CD4-positive, alpha-beta memory T cell (primary cell): ENCODE data around the gene MARCKS. TPM values are rescaled to one million over a fixed set of nuclear protein-coding genes. Genes with fewer than 3 reads are reported as not detected.

Experiments used
- CTCF ChIA-PET: fragments of 350-600 bp; sonication (Branson Sonifier 250); formaldehyde crosslinking; loops from one replicate; lab custom pipeline; 2021; ENCODE audit warnings: inconsistent platforms; ENCODE audit not compliant: partially characterized antibody; lab: Charles Lee
- POLR2A ChIA-PET: fragments of 350-600 bp; sonication (Branson Sonifier 250); formaldehyde crosslinking; loops from one replicate; lab custom pipeline; 2021; ENCODE audit not compliant: partially characterized antibody; lab: Charles Lee
- DNase-seq, 5 donors: peaks; one replicate each; pipeline versions ENCODE4 v3.0.0 to v3.0.0-alpha.2; 2020 to 2022; ENCODE audit warnings: mixed read lengths in 1 of 5
- H3K27ac ChIP-seq: one replicate; pipeline ENCODE4 v1.7.0; 2013; ENCODE audit warnings: low read depth, low read length
- H3K27me3 ChIP-seq: 2 replicates; pipeline ENCODE4 v1.7.0; 2013; ENCODE audit warnings: mild to moderate bottlenecking, low read length, moderate library complexity; ENCODE audit not compliant: insufficient read depth
- H3K36me3 ChIP-seq: 2 replicates; pipeline ENCODE4 v1.7.0; 2013; ENCODE audit warnings: mild to moderate bottlenecking, low read length, moderate library complexity; ENCODE audit not compliant: insufficient read depth
- H3K4me1 ChIP-seq: 2 replicates; pipeline ENCODE4 v1.7.0; 2013; ENCODE audit warnings: mild to moderate bottlenecking, low read length, moderate library complexity; ENCODE audit not compliant: insufficient read depth
- H3K4me3 ChIP-seq, 2 donors: one replicate each; pipeline ENCODE4 v1.7.0; 2013; ENCODE audit warnings: low read length in 2 of 2, mild to moderate bottlenecking in 1 of 2
- H3K9me3 ChIP-seq, 2 donors: one replicate each; pipeline ENCODE4 v1.7.0; 2013; ENCODE audit warnings: low read length in 2 of 2, control low read depth in 1 of 2; ENCODE audit not compliant: control insufficient read depth in 1 of 2
- H3K27ac Mint-ChIP-seq, 7 donors: one replicate each; pipeline ENCODE4 v1.8.0; 2020 to 2021; ENCODE audit warnings: mixed read lengths in 7 of 7, mild to moderate bottlenecking in 6 of 7, inconsistent platforms in 3 of 7, moderate library complexity in 3 of 7
- H3K27me3 Mint-ChIP-seq, 2 donors: one replicate each; pipeline ENCODE4 v1.8.0; 2020 to 2021; ENCODE audit warnings: mixed read lengths in 2 of 2
- H3K36me3 Mint-ChIP-seq, 2 donors: one replicate each; pipeline ENCODE4 v1.8.0; 2020 to 2021; ENCODE audit warnings: mixed read lengths in 2 of 2, inconsistent platforms in 1 of 2, mild to moderate bottlenecking in 1 of 2
- H3K4me1 Mint-ChIP-seq, 4 donors: one replicate each; pipeline ENCODE4 v1.8.0; 2020 to 2021; ENCODE audit warnings: mixed read lengths in 4 of 4, mild to moderate bottlenecking in 1 of 4
- H3K4me3 Mint-ChIP-seq, 8 donors: one replicate each; pipeline ENCODE4 v1.8.0; 2020 to 2021; ENCODE audit warnings: mixed read lengths in 8 of 8, mild to moderate bottlenecking in 7 of 8, moderate library complexity in 6 of 8, inconsistent platforms in 3 of 8
- H3K9me3 Mint-ChIP-seq, 8 donors: one replicate each; pipeline ENCODE4 v1.8.0; 2020 to 2021; ENCODE audit warnings: mixed read lengths in 8 of 8, mild to moderate bottlenecking in 5 of 8, inconsistent platforms in 3 of 8, moderate library complexity in 1 of 8
- intact Hi-C: fragments of 100-400 bp; cut with micrococcal nuclease; formaldehyde crosslinking; loops from one replicate; pipeline ENCODE4 v1.15.1; 2023
- polyA plus RNA-seq, 2 donors: library from polyadenylated mRNA; unstranded; fragments of 300-500 nt; fragmentation: Illumina TruSeq; gene quantifications; one replicate each; pipeline ENCODE4 v1.2.3, GENCODE V29; 2021
- total RNA-seq, 2 experiments: library from RNA; stranded (reverse); gene quantifications; one replicate each; pipeline ENCODE4 v1.2.3, GENCODE V29; 2021

MARCKS gene
- total and polyA plus RNA-seq, 4 experiments from 2014 or later = 0.18 to 2.7 (median 2.2) TPM; not detected in 1

- H3K4me1 Mint-ChIP-seq = no peaks in the 10 kb centered on the region
- no peaks in the 10 kb centered on the region for H3K9me3 Mint-ChIP-seq
- H3K4me3 Mint-ChIP-seq = no peak overlapping the region
- H3K27me3 Mint-ChIP-seq = peaks cover 2 to 12% of the 10 kb centered on the region in 2 donors
- H3K27ac Mint-ChIP-seq = no peak overlapping the region
- Histone ChIP-seq H3K9me3 (no peaks in the 10 kb centered on the region), H3K27ac (no peak overlapping the region), H3K27me3 (no peaks in the 10 kb centered on the region), H3K4me1 (no peaks in the 10 kb centered on the region), H3K36me3 (no peaks in the 10 kb centered on the region), H3K4me3 (no peak overlapping the region)
- POLR2A ChIA-PET = no interaction called here
- intact Hi-C loops = no loop called here
- CTCF ChIA-PET = no interaction called here
- no peaks in the 10 kb centered on the region for H3K36me3 Mint-ChIP-seq
- no peak for DNase-seq
Measured at GRCh38 chr6:113823916-113824315, 33.2 kb upstream of the MARCKS start.

GRCh38 chr6:113824411-113824810, 32.7 kb upstream of the MARCKS start:
- Histone ChIP-seq H3K36me3 (no peaks in the 10 kb centered on the region), H3K9me3 (no peaks in the 10 kb centered on the region), H3K27me3 (no peaks in the 10 kb centered on the region), H3K4me1 (no peaks in the 10 kb centered on the region), H3K27ac (no peak overlapping the region), H3K4me3 (no peak overlapping the region)
- Mint-ChIP-seq H3K27ac (no peak overlapping the region), H3K27me3 (peaks cover 2 to 12% of the 10 kb centered on the region in 2 donors), H3K4me3 (no peak overlapping the region), H3K9me3 (no peaks in the 10 kb centered on the region), H3K36me3 (no peaks in the 10 kb centered on the region), H3K4me1 (no peaks in the 10 kb centered on the region)
- DNase-seq = no peak
- intact Hi-C loops = no loop called here
- ChIA-PET POLR2A (no interaction called here), CTCF (no interaction called here)

- no peaks in the 10 kb centered on the region for H3K9me3 Mint-ChIP-seq
- H3K4me3 ChIP-seq = no peak overlapping the region
- no peaks in the 10 kb centered on the region for H3K27me3 ChIP-seq
- no peak overlapping the region for H3K27ac ChIP-seq
- H3K4me1 ChIP-seq = no peaks in the 10 kb centered on the region
- H3K4me1 Mint-ChIP-seq = no peaks in the 10 kb centered on the region
- H3K4me3 Mint-ChIP-seq = no peak overlapping the region
- ChIA-PET POLR2A (no interaction called here), CTCF (no interaction called here)
- H3K9me3 ChIP-seq = no peaks in the 10 kb centered on the region
- intact Hi-C loops = no loop called here
- H3K36me3 ChIP-seq = no peaks in the 10 kb centered on the region
- H3K36me3 Mint-ChIP-seq = no peaks in the 10 kb centered on the region
- peaks cover 2 to 12% of the 10 kb centered on the region in 2 donors for H3K27me3 Mint-ChIP-seq
- H3K27ac Mint-ChIP-seq = no peak overlapping the region
- DNase-seq = no peak
Measured at GRCh38 chr6:113824866-113825265, 32.3 kb upstream of the MARCKS start.

GRCh38 chr6:113825781-113826180, 31.4 kb upstream of the MARCKS start:
- intact Hi-C loops = no loop called here
- H3K9me3 Mint-ChIP-seq = no peaks in the 10 kb centered on the region
- H3K4me1 Mint-ChIP-seq = no peaks in the 10 kb centered on the region
- no peaks in the 10 kb centered on the region for H3K4me1 ChIP-seq
- H3K27ac Mint-ChIP-seq = no peak overlapping the region
- ChIA-PET CTCF (no interaction called here), POLR2A (no interaction called here)
- no peaks in the 10 kb centered on the region for H3K9me3 ChIP-seq
- no peaks in the 10 kb centered on the region for H3K36me3 Mint-ChIP-seq
- no peak overlapping the region for H3K4me3 ChIP-seq
- peaks cover 2 to 12% of the 10 kb centered on the region in 2 donors for H3K27me3 Mint-ChIP-seq
- no peak for DNase-seq
- no peak overlapping the region for H3K4me3 Mint-ChIP-seq
- no peaks in the 10 kb centered on the region for H3K27me3 ChIP-seq
- H3K27ac ChIP-seq = no peak overlapping the region
- no peaks in the 10 kb centered on the region for H3K36me3 ChIP-seq

GRCh38 chr6:113828984-113829695, 28.0 kb upstream of the MARCKS start:
- no peaks in the 10 kb centered on the region for H3K4me1 Mint-ChIP-seq
- no peaks in the 10 kb centered on the region for H3K36me3 Mint-ChIP-seq
- intact Hi-C loops = no loop called here
- no peak for DNase-seq
- ChIA-PET CTCF (no interaction called here), POLR2A (no interaction called here)
- H3K9me3 Mint-ChIP-seq = peaks cover 0 to 4% (median 0%) of the 10 kb centered on the region in 8 donors
- peaks cover 6 to 7% of the 10 kb centered on the region in 2 donors for H3K27me3 Mint-ChIP-seq
- H3K4me1 ChIP-seq = no peaks in the 10 kb centered on the region
- H3K4me3 Mint-ChIP-seq = no peak overlapping the region
- H3K4me3 ChIP-seq = no peak overlapping the region
- no peak overlapping the region for H3K27ac Mint-ChIP-seq
- no peaks in the 10 kb centered on the region for H3K9me3 ChIP-seq
- no peak overlapping the region for H3K27ac ChIP-seq
- no peaks in the 10 kb centered on the region for H3K27me3 ChIP-seq
- H3K36me3 ChIP-seq = no peaks in the 10 kb centered on the region

- Histone ChIP-seq H3K36me3 (no peaks in the 10 kb centered on the region), H3K4me1 (no peaks in the 10 kb centered on the region), H3K27me3 (no peaks in the 10 kb centered on the region), H3K27ac (no peak overlapping the region), H3K9me3 (no peaks in the 10 kb centered on the region), H3K4me3 (no peak overlapping the region)
- intact Hi-C loops = no loop called here
- no peak for DNase-seq
- Mint-ChIP-seq H3K4me1 (no peaks in the 10 kb centered on the region), H3K36me3 (no peaks in the 10 kb centered on the region), H3K9me3 (peaks cover 0 to 4% (median 0%) of the 10 kb centered on the region in 8 donors), H3K27ac (no peak overlapping the region), H3K27me3 (peaks cover 6% of the 10 kb centered on the region in 2 donors), H3K4me3 (no peak overlapping the region)
- POLR2A ChIA-PET = no interaction called here
- CTCF ChIA-PET = no interaction called here
Measured at GRCh38 chr6:113829696-113830045, 27.5 kb upstream of the MARCKS start.

GRCh38 chr6:113830140-113830539, 27.0 kb upstream of the MARCKS start:
- no peak overlapping the region for H3K4me3 ChIP-seq
- H3K27me3 ChIP-seq = no peaks in the 10 kb centered on the region
- peaks cover 0 to 4% (median 0%) of the 10 kb centered on the region in 8 donors for H3K9me3 Mint-ChIP-seq
- H3K4me3 Mint-ChIP-seq = no peak overlapping the region
- CTCF ChIA-PET = no interaction called here
- no peak overlapping the region for H3K27ac Mint-ChIP-seq
- no peak overlapping the region for H3K27ac ChIP-seq
- H3K9me3 ChIP-seq = no peaks in the 10 kb centered on the region
- H3K36me3 Mint-ChIP-seq = no peaks in the 10 kb centered on the region
- no peaks in the 10 kb centered on the region for H3K36me3 ChIP-seq
- no peaks in the 10 kb centered on the region for H3K4me1 ChIP-seq
- intact Hi-C loops = no loop called here
- H3K4me1 Mint-ChIP-seq = no peaks in the 10 kb centered on the region
- POLR2A ChIA-PET = no interaction called here
- DNase-seq = no peak
- peaks cover 6% of the 10 kb centered on the region in 2 donors for H3K27me3 Mint-ChIP-seq
